GM19452 (cell line): ENCODE results near the gene ZFYVE28.

Source experiments
- ATAC-seq: cut with Tn5 transposase; IDR thresholded peaks from one replicate; pipeline ENCODE4 v1.9.1; 2021; ENCODE audit not compliant: unreplicated experiment

The ZFYVE28 gene

GRCh38 chr4:2291705-2292645 lies 126.5 kb downstream of the ZFYVE28 start:
- ATAC-seq, result no peak

- peak; percentile 46 for ATAC-seq
These were observed 127.3 kb downstream of the ZFYVE28 start for GRCh38 chr4:2290974-2291704.

- no peak for ATAC-seq
These were observed 128.0 kb downstream of the ZFYVE28 start for GRCh38 chr4:2290488-2290887.

- no peak for ATAC-seq
These were observed 128.5 kb downstream of the ZFYVE28 start for GRCh38 chr4:2289955-2290333.

- ATAC-seq, result no peak
These were observed 129.0 kb downstream of the ZFYVE28 start for GRCh38 chr4:2289311-2289954.

- ATAC-seq, result no peak
These were observed 130.3 kb downstream of the ZFYVE28 start for GRCh38 chr4:2288051-2288541.

- ATAC-seq, result no peak
These were observed 130.9 kb downstream of the ZFYVE28 start for GRCh38 chr4:2287594-2287915.

GRCh38 chr4:2286904-2287593 lies 131.4 kb downstream of the ZFYVE28 start:
- no peak for ATAC-seq

GRCh38 chr4:2285613-2286381 lies 132.6 kb downstream of the ZFYVE28 start:
- no peak for ATAC-seq

- ATAC-seq, result no peak
These were observed 133.4 kb downstream of the ZFYVE28 start for GRCh38 chr4:2284934-2285612.

- ATAC-seq, result no peak
These were observed 134.1 kb downstream of the ZFYVE28 start for GRCh38 chr4:2284161-2284933.

GRCh38 chr4:2283199-2283711 lies 135.2 kb downstream of the ZFYVE28 start:
- ATAC-seq, result no peak

GRCh38 chr4:2281575-2282343 lies 136.7 kb downstream of the ZFYVE28 start:
- ATAC-seq, result peak; percentile 88

- no peak for ATAC-seq
These were observed 137.7 kb downstream of the ZFYVE28 start for GRCh38 chr4:2280531-2281300.

GRCh38 chr4:2277956-2278355 lies 140.5 kb downstream of the ZFYVE28 start:
- no peak for ATAC-seq

GRCh38 chr4:2276581-2277325 lies 141.7 kb downstream of the ZFYVE28 start:
- no peak for ATAC-seq
